ENCODE measurements around the gene LCN6. TPM values are rescaled to one million over a fixed set of nuclear protein-coding genes. Genes with fewer than 3 reads are reported as not detected.

LCN6 gene
- total RNA-seq, 1 donor from 2014 or later: not detected

DNA sequence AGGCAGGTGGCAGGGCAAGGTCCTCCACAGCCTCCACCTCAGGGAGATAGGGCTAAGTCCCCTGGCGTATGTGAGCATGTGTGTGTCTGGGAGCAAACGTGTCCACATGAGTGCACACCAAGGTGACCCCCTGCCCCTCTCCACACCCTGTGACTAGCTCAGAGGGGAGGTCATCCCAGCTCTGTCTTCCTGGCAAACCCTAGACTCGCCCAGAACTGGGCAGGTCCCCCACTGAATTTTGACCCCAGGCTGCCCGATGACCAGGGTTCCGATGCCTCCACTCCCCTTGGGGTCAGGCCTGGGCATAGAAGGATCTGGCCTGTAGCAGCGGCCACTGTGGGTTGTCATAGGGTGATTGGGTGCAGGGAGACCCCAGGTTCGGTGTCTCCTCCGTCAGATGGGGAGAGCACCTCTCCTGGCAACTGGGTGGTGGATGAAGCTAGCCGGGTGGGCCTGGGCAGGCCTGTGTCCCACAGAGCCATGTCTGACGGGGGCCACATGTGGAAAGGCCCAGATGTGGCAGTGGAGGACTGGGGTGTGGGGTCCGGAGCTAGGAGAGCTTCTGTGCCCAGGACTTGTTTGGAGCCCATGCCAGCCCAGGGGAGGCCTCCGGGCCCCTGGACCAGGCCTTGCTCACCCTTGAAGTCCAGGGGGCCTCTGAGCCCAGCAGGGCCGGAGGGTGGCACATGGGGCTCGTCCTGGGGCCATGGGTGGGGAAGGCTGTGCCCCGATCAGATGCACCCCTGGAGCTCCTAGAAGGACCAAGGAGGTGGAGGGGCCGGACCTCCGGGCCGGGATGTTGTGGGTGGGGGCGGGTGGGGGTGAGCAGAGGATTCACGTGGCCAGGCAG lies 29.8 kb downstream of the LCN6 start:
- TF ChIP-seq CTCF (IDR thresholded peaks at IDR 0.05; ENCODE audit: insufficient read depth, low read depth, low read length) (no peak), EZH2 (IDR thresholded peaks at IDR 0.05; ENCODE audit: insufficient read depth, low read length) (no peak)
- H3K27ac Mint-ChIP-seq (ENCODE audit: unreplicated experiment): no peak overlapping the region
- H3K9me3 Mint-ChIP-seq (ENCODE audit: unreplicated experiment): no peaks in the 10 kb centered on the region
- no peak overlapping the region for H3K4me3 Mint-ChIP-seq (ENCODE audit: unreplicated experiment)
- Histone ChIP-seq H3K9me3 (ENCODE audit: insufficient read depth, low read depth, low read length) (no peaks in the 10 kb centered on the region), H3K36me3 (ENCODE audit: insufficient read depth, low read length) (no peaks in the 10 kb centered on the region), H3K9ac (ENCODE audit: low read length) (no peak overlapping the region), H4K20me1 (ENCODE audit: insufficient read depth, low read length) (peaks cover 30% of the 10 kb centered on the region), H2AFZ (ENCODE audit: low read depth, low read length) (no peak overlapping the region), H3K4me1 (ENCODE audit: insufficient read depth, low read length) (peaks cover 20% of the 10 kb centered on the region), H3K4me2 (ENCODE audit: low read length) (no peak overlapping the region), H3K79me2 (ENCODE audit: insufficient read depth, low read length) (peaks cover 3% of the 10 kb centered on the region), H3K4me3 (ENCODE audit: insufficient read depth, low read depth, low read length) (no peak overlapping the region), H3K27me3 (ENCODE audit: insufficient read depth, low read length) (no peaks in the 10 kb centered on the region), H3K27ac (ENCODE audit: low read depth, low read length) (no peak overlapping the region)
- DNase-seq (ENCODE audit: low read depth): no peak
- no peaks in the 10 kb centered on the region for H3K27me3 Mint-ChIP-seq (ENCODE audit: low read depth, unreplicated experiment)
- FAIRE-seq: no peak
- no peaks in the 10 kb centered on the region for H3K4me1 Mint-ChIP-seq (ENCODE audit: low read depth, unreplicated experiment)
- H3K36me3 Mint-ChIP-seq (ENCODE audit: low read depth, unreplicated experiment): peaks cover 5% of the 10 kb centered on the region

GRCh38 chr9:136717399-136717798 lies 30.9 kb downstream of the LCN6 start:
- no peak for TF ChIP-seq EZH2 (IDR thresholded peaks at IDR 0.05; ENCODE audit: insufficient read depth, low read length)
- TF ChIP-seq CTCF (IDR thresholded peaks at IDR 0.05; ENCODE audit: insufficient read depth, low read depth, low read length): no peak
- H3K9me3 Mint-ChIP-seq (ENCODE audit: unreplicated experiment): no peaks in the 10 kb centered on the region

DNA sequence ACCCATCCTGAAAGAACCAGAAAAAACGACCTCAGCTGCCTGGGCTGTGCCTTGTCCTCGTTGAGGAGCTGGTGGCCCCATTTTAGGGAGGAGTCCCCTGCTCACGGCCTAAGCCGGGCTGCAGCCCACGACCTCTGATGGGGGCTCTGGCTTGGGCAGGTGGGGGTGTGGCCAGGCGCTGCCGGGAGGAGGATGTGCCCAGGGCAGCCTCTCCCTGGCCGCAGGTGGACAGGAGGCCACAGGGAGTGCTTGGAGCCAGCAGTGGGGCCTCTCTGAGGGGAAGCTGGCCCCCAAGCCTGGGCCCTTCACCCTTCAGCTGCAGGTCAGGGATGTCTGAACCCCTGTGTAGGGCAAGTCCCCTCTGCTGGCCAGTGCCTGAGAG lies 33.4 kb downstream of the LCN6 start:
- Mint-ChIP-seq H3K4me1 (ENCODE audit: low read depth, unreplicated experiment) (no peaks in the 10 kb centered on the region), H3K36me3 (ENCODE audit: low read depth, unreplicated experiment) (no peaks in the 10 kb centered on the region), H3K27ac (ENCODE audit: unreplicated experiment) (no peak overlapping the region), H3K27me3 (ENCODE audit: low read depth, unreplicated experiment) (no peaks in the 10 kb centered on the region), H3K4me3 (ENCODE audit: unreplicated experiment) (no peak overlapping the region), H3K9me3 (ENCODE audit: unreplicated experiment) (no peaks in the 10 kb centered on the region)
- H3K4me2 ChIP-seq (ENCODE audit: low read length): no peak overlapping the region
- no peaks in the 10 kb centered on the region for H3K79me2 ChIP-seq (ENCODE audit: insufficient read depth, low read length)
- H4K20me1 ChIP-seq (ENCODE audit: insufficient read depth, low read length): no peaks in the 10 kb centered on the region
- H3K4me3 ChIP-seq (ENCODE audit: insufficient read depth, low read depth, low read length): no peak overlapping the region
- H3K9ac ChIP-seq (ENCODE audit: low read length): no peak overlapping the region
- no peaks in the 10 kb centered on the region for H3K36me3 ChIP-seq (ENCODE audit: insufficient read depth, low read length)
- H3K4me1 ChIP-seq (ENCODE audit: insufficient read depth, low read length): peaks cover 3% of the 10 kb centered on the region
- H3K9me3 ChIP-seq (ENCODE audit: insufficient read depth, low read depth, low read length): no peaks in the 10 kb centered on the region
- no peaks in the 10 kb centered on the region for H3K27me3 ChIP-seq (ENCODE audit: insufficient read depth, low read length)
- DNase-seq (ENCODE audit: low read depth): no peak
- TF ChIP-seq CTCF (IDR thresholded peaks at IDR 0.05; ENCODE audit: insufficient read depth, low read depth, low read length) (no peak), EZH2 (IDR thresholded peaks at IDR 0.05; ENCODE audit: insufficient read depth, low read length) (no peak)
- no peak for FAIRE-seq
- H3K27ac ChIP-seq (ENCODE audit: low read depth, low read length): no peak overlapping the region
- no peak overlapping the region for H2AFZ ChIP-seq (ENCODE audit: low read depth, low read length)

More at GRCh38 chr9:136717399-136717798, 30.9 kb downstream of the LCN6 start:
- no peak overlapping the region for H2AFZ ChIP-seq (ENCODE audit: low read depth, low read length)
- Mint-ChIP-seq H3K4me1 (ENCODE audit: low read depth, unreplicated experiment) (no peaks in the 10 kb centered on the region), H3K27ac (ENCODE audit: unreplicated experiment) (no peak overlapping the region), H3K36me3 (ENCODE audit: low read depth, unreplicated experiment) (peaks cover 5% of the 10 kb centered on the region), H3K4me3 (ENCODE audit: unreplicated experiment) (no peak overlapping the region), H3K27me3 (ENCODE audit: low read depth, unreplicated experiment) (no peaks in the 10 kb centered on the region)
- no peak overlapping the region for H3K27ac ChIP-seq (ENCODE audit: low read depth, low read length)
- DNase-seq (ENCODE audit: low read depth) (no peak), FAIRE-seq (no peak)
- peaks cover 19% of the 10 kb centered on the region for H3K4me1 ChIP-seq (ENCODE audit: insufficient read depth, low read length)
- peaks cover 18% of the 10 kb centered on the region for H4K20me1 ChIP-seq (ENCODE audit: insufficient read depth, low read length)
- no peaks in the 10 kb centered on the region for H3K9me3 ChIP-seq (ENCODE audit: insufficient read depth, low read depth, low read length)
- no peaks in the 10 kb centered on the region for H3K79me2 ChIP-seq (ENCODE audit: insufficient read depth, low read length)
- H3K4me3 ChIP-seq (ENCODE audit: insufficient read depth, low read depth, low read length): no peak overlapping the region
- H3K4me2 ChIP-seq (ENCODE audit: low read length): no peak overlapping the region
- no peaks in the 10 kb centered on the region for H3K27me3 ChIP-seq (ENCODE audit: insufficient read depth, low read length)
- H3K9ac ChIP-seq (ENCODE audit: low read length): no peak overlapping the region
- H3K36me3 ChIP-seq (ENCODE audit: insufficient read depth, low read length): no peaks in the 10 kb centered on the region

Data from astrocyte (in vitro differentiated cells and primary cell).